Measurements from ENCODE around the gene FAM222B.

DNA sequence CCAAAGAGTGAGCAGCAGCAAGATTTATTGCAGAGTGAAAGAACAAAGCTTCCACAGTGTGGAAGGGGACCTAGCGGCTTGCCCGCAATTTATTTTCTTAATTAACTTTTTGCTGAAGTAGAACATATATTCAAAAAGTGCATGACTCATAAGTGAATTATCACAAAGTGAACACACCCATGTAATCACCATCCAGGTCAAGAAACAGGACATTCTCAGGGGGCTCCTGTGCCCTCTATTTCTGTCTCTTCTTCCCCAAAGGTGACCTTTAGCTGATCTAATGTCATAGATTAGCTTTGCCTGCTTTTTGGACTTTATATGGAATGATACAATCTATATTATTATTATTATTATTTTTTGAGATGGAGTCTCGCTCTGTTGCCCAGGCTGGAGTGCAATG, 32.2 kb upstream of the FAM222B start:
- no peak for TF ChIP-seq GATA3 (IDR thresholded peaks at IDR 0.05; ENCODE audit: borderline replicate concordance)
- no peak for TF ChIP-seq RNF2 (IDR thresholded peaks at IDR 0.05; ENCODE audit: borderline replicate concordance, low read depth)
- no peak for TF ChIP-seq SMC3 (IDR thresholded peaks at IDR 0.05)
- TF ChIP-seq, protein P1, sequence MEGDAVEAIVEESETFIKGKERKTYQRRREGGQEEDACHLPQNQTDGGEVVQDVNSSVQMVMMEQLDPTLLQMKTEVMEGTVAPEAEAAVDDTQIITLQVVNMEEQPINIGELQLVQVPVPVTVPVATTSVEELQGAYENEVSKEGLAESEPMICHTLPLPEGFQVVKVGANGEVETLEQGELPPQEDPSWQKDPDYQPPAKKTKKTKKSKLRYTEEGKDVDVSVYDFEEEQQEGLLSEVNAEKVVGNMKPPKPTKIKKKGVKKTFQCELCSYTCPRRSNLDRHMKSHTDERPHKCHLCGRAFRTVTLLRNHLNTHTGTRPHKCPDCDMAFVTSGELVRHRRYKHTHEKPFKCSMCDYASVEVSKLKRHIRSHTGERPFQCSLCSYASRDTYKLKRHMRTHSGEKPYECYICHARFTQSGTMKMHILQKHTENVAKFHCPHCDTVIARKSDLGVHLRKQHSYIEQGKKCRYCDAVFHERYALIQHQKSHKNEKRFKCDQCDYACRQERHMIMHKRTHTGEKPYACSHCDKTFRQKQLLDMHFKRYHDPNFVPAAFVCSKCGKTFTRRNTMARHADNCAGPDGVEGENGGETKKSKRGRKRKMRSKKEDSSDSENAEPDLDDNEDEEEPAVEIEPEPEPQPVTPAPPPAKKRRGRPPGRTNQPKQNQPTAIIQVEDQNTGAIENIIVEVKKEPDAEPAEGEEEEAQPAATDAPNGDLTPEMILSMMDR (IDR thresholded peaks at IDR 0.05) = no peak
- TF ChIP-seq, protein P2, sequence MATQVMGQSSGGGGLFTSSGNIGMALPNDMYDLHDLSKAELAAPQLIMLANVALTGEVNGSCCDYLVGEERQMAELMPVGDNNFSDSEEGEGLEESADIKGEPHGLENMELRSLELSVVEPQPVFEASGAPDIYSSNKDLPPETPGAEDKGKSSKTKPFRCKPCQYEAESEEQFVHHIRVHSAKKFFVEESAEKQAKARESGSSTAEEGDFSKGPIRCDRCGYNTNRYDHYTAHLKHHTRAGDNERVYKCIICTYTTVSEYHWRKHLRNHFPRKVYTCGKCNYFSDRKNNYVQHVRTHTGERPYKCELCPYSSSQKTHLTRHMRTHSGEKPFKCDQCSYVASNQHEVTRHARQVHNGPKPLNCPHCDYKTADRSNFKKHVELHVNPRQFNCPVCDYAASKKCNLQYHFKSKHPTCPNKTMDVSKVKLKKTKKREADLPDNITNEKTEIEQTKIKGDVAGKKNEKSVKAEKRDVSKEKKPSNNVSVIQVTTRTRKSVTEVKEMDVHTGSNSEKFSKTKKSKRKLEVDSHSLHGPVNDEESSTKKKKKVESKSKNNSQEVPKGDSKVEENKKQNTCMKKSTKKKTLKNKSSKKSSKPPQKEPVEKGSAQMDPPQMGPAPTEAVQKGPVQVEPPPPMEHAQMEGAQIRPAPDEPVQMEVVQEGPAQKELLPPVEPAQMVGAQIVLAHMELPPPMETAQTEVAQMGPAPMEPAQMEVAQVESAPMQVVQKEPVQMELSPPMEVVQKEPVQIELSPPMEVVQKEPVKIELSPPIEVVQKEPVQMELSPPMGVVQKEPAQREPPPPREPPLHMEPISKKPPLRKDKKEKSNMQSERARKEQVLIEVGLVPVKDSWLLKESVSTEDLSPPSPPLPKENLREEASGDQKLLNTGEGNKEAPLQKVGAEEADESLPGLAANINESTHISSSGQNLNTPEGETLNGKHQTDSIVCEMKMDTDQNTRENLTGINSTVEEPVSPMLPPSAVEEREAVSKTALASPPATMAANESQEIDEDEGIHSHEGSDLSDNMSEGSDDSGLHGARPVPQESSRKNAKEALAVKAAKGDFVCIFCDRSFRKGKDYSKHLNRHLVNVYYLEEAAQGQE (IDR thresholded peaks at IDR 0.05) = no peak
- TF ChIP-seq, protein P3, sequence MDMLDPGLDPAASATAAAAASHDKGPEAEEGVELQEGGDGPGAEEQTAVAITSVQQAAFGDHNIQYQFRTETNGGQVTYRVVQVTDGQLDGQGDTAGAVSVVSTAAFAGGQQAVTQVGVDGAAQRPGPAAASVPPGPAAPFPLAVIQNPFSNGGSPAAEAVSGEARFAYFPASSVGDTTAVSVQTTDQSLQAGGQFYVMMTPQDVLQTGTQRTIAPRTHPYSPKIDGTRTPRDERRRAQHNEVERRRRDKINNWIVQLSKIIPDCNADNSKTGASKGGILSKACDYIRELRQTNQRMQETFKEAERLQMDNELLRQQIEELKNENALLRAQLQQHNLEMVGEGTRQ (IDR thresholded peaks at IDR 0.05) = no peak
- TF ChIP-seq, protein P4, sequence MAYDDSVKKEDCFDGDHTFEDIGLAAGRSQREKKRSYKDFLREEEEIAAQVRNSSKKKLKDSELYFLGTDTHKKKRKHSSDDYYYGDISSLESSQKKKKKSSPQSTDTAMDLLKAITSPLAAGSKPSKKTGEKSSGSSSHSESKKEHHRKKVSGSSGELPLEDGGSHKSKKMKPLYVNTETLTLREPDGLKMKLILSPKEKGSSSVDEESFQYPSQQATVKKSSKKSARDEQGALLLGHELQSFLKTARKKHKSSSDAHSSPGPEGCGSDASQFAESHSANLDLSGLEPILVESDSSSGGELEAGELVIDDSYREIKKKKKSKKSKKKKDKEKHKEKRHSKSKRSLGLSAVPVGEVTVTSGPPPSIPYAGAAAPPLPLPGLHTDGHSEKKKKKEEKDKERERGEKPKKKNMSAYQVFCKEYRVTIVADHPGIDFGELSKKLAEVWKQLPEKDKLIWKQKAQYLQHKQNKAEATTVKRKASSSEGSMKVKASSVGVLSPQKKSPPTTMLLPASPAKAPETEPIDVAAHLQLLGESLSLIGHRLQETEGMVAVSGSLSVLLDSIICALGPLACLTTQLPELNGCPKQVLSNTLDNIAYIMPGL (CRISPR knock-in tag; IDR thresholded peaks at IDR 0.05; ENCODE audit: borderline replicate concordance) = no peak
- TF ChIP-seq POLR2A (IDR thresholded peaks at IDR 0.05; ENCODE audit: low read length) = no peak
- no peak for TF ChIP-seq JUN (IDR thresholded peaks at IDR 0.05)
- TF ChIP-seq TP53 (CRISPR knock-in tag; IDR thresholded peaks at IDR 0.05) = no peak

Measured in A549 (cell line).